Psoas muscle (tissue), 8 donors: ENCODE data around the gene SRPK3. TPM values are rescaled to one million over a fixed set of nuclear protein-coding genes. Genes with fewer than 3 reads are reported as not detected.
A peak's percentile ranks its signal among the peaks of the same experiment; 100 is the strongest.

Source experiments
- ATAC-seq, 4 donors: fragments of 200-7000 bp; cut with Tn5 transposase; one replicate each; pipeline ENCODE4 v1.9.1; 2020; ENCODE audit warnings: moderate library complexity in 3 of 4, mild to moderate bottlenecking in 2 of 4
- DNase-seq, 2 donors: peaks; one replicate each; pipeline ENCODE4 v3.0.0-alpha.2; 2020
- H3K27ac ChIP-seq: fragments of 200-600 bp; one replicate; pipeline ENCODE4 v1.8.0; 2022
- H3K27me3 ChIP-seq, 3 donors: fragments of 200-600 bp in 1 of 3; one replicate each; pipeline versions ENCODE4 v1.6.1 to v1.8.0; 2013 to 2022; ENCODE audit warnings: low read length in 2 of 3, mild to moderate bottlenecking in 2 of 3, moderate library complexity in 1 of 3; ENCODE audit not compliant: insufficient read depth in 3 of 3
- H3K36me3 ChIP-seq, 2 donors: fragments of 200-600 bp in 1 of 2; one replicate each; pipeline versions ENCODE4 v1.6.1 to v1.8.0; 2013 to 2022; ENCODE audit warnings: low read depth in 1 of 2, mild to moderate bottlenecking in 1 of 2, moderate library complexity in 1 of 2; ENCODE audit not compliant: insufficient read depth in 1 of 2
- H3K4me1 ChIP-seq: fragments of 200-600 bp; one replicate; pipeline ENCODE4 v1.8.0; 2022
- H3K4me3 ChIP-seq: fragments of 200-600 bp; one replicate; pipeline ENCODE4 v1.8.0; 2022; ENCODE audit warnings: mild to moderate bottlenecking
- H3K9me3 ChIP-seq: fragments of 200-600 bp; one replicate; pipeline ENCODE4 v1.8.0; 2022
- WGBS, 3 donors: extraction: QIAGEN DNeasy Blood & Tissue Kit; methylation state at CpG; one replicate each; pipeline versions ENCODE4 v1.1.6 to v1.1.7; 2013; 5-methylcytosine and 5-hydroxymethylcytosine counted together
- intact Hi-C, 2 donors: fragments of 100-400 bp; cut with DNase I; formaldehyde crosslinking; loops; one replicate each; pipeline versions ENCODE4 v1.11.0 to v1.14.2; 2022
- long read RNA-seq, 2 donors: library from polyadenylated mRNA; unstranded; transcript quantifications; one replicate each; pipeline ENCODE4 v2.0.0, GENCODE V29; 2021
- polyA plus RNA-seq, 3 donors: library from polyadenylated mRNA; stranded (reverse); fragments of 200-250 nt; gene quantifications; one replicate each; pipeline ENCODE4 v1.2.3, GENCODE V29; 2013
- total RNA-seq, 4 donors: library from RNA; stranded (reverse); fragmentation: NEBNext Ultra II Directional in 2 of 4; extraction: Animal tissue kit (Norgen Biotek cat#: 25700) in 2 of 4; gene quantifications; one replicate each; pipeline versions ENCODE4 v1.2.1 to v1.2.4, GENCODE V29; 2021 to 2023
- TF ChIP-seq, protein P1 (sequence below): fragments of 200-600 bp; IDR thresholded peaks from one replicate; pipeline ENCODE4 v1.8.0; 2022; ENCODE audit warnings: antibody characterized with exemption
- donor health status: healthy with polysubstance abuse.
- donor health status: DM: no; HTN: no; CAD: no; lungs with moderate emphysema.
- donor health status: Bipolar disorder and iron deficiency.
- donor health status: healthy.
- donor health status: DM: yes; HTN: yes; CAD: no.
- donor health status: DM: no; HTN: no; CAD: no.
- donor health status: DM: no; HTN: no; CAD: no.
- donor health status: DM: yes; HTN: yes; CAD: no.

SRPK3 gene
- 100 to 1,000 TPM in 1 of 4 donors, 10 to 100 TPM in 3; 43.7 to 140 (median 61.4) TPM for total RNA-seq
- 10 to 100 TPM; 14.5 to 37.4 (median 23.3) TPM for polyA plus RNA-seq
- long read RNA-seq, donor 1, transcript SRPK3-203 (15 exons, 1,753 nt): major isoform, 36 of 104 reads
- long read RNA-seq, donor 1, transcript SRPK3-202 (15 exons, 1,958 nt): minor isoform, 12 of 104 reads
- long read RNA-seq, donor 1, partial matches to known transcripts: 41 of 104 reads
- long read RNA-seq, donor 1, other reads (novel, unspliced or antisense): 14 of 104 reads
- long read RNA-seq, donor 2, transcript SRPK3-203 (15 exons, 1,753 nt): major isoform, 19 of 70 reads
- long read RNA-seq, donor 2, transcript SRPK3-202 (15 exons, 1,958 nt): minor isoform, 13 of 70 reads
- long read RNA-seq, donor 2, partial matches to known transcripts: 27 of 70 reads
- long read RNA-seq, donor 2, other reads (novel, unspliced or antisense): 10 of 70 reads

- DNase-seq (peak in 1 of 2 donors; percentile 83), ATAC-seq (peak; percentile 76 to 86 (median 82))
- intact Hi-C loops: loop anchor here in 1 of 2 donors (5.0 kb wide), 1 partner anchor 186 kb away; no protein-coding TSS in a partner anchor
Measured at GRCh38 chrX:153780678-153781427, at the start of gene SRPK3. SRPK3 (plus strand) TSS chrX:153781041; CDS start chrX:153781087, 46 bp downstream.

DNA sequence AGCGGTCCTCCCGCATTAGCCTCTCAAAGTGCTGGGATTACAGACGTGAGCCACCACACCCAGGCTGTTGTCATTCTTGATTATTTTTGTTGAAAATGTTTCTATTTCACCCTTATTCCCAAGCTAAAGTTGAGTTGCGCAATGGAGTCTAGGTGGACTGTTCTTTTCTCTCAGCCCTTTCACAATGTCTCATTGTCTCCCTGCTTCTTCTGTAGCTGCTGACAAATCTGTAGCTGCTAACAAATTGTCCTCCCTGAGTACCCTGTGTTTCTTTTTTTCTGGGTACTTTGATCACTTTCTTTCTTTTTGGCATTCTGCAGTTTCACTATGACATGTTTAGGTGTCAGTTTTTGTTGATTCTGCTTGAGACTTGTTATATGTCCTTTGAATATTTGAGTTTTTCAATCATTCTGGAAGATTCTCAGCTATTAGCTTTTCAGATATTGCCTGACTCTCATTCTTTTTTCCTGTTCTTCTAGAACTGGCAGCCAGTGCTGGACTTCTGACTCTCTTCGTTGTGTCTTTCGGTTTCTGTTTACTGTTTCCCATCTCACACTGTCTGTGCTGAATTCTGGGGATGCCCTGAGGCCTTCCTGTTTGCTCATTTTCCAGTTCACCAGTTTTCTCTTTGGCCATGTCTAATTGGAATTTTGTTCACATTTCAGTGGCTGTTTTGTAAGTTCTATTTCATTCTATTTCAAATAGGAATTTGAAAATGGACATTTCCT lies 49.6 kb upstream of the SRPK3 start:
- Histone ChIP-seq H3K27ac (no peak overlapping the region), H3K27me3 (no peaks in the 10 kb centered on the region), H3K4me1 (peaks cover 20% of the 10 kb centered on the region), H3K9me3 (no peaks in the 10 kb centered on the region), H3K36me3 (peaks cover 0 to 18% of the 10 kb centered on the region in 2 donors), H3K4me3 (no peak overlapping the region)
- intact Hi-C loops: no loop called here
- ATAC-seq (no peak), DNase-seq (no peak)
- 79 to 94% (median 90%) methylated on average over 6 of the region's 6 CpGs for WGBS, 3 donors
- TF ChIP-seq, protein P1, sequence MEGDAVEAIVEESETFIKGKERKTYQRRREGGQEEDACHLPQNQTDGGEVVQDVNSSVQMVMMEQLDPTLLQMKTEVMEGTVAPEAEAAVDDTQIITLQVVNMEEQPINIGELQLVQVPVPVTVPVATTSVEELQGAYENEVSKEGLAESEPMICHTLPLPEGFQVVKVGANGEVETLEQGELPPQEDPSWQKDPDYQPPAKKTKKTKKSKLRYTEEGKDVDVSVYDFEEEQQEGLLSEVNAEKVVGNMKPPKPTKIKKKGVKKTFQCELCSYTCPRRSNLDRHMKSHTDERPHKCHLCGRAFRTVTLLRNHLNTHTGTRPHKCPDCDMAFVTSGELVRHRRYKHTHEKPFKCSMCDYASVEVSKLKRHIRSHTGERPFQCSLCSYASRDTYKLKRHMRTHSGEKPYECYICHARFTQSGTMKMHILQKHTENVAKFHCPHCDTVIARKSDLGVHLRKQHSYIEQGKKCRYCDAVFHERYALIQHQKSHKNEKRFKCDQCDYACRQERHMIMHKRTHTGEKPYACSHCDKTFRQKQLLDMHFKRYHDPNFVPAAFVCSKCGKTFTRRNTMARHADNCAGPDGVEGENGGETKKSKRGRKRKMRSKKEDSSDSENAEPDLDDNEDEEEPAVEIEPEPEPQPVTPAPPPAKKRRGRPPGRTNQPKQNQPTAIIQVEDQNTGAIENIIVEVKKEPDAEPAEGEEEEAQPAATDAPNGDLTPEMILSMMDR: no peak

More at GRCh38 chrX:153780678-153781427, at the start of gene SRPK3:
- TF ChIP-seq, protein P1: no peak
- H3K27me3 ChIP-seq: no peaks in the 10 kb centered on the region
- H3K36me3 ChIP-seq: peaks cover 2 to 12% of the 10 kb centered on the region in 2 donors
- peak within 1 kb of the TSS; percentile 87 for H3K27ac ChIP-seq
- peak within 1 kb of the TSS; percentile 56 for H3K4me3 ChIP-seq
- WGBS, 3 donors: 3 to 46% (median 5%) methylated on average over 11 to 52 of the region's 52 CpGs
- no peaks in the 10 kb centered on the region for H3K9me3 ChIP-seq
- no peaks in the 10 kb centered on the region for H3K4me1 ChIP-seq

- WGBS, 3 donors: 65 to 97% (median 86%) methylated on average over 3 of the region's 3 CpGs
- no peak for ATAC-seq
Measured at GRCh38 chrX:153731845-153732215, 49.0 kb upstream of the SRPK3 start.

GRCh38 chrX:153732401-153732800 lies 48.4 kb upstream of the SRPK3 start:
- peaks cover 0 to 29% of the 10 kb centered on the region in 2 donors for H3K36me3 ChIP-seq
- H3K27ac ChIP-seq: no peak overlapping the region
- DNase-seq (no peak), ATAC-seq (peak in 1 of 4 donors; percentile 32)
- intact Hi-C loops: no loop called here
- H3K4me1 ChIP-seq: peaks cover 16% of the 10 kb centered on the region
- 88 to 92% (median 91%) methylated on average over 14 of the region's 14 CpGs for WGBS, 3 donors
- no peaks in the 10 kb centered on the region for H3K27me3 ChIP-seq
- no peak overlapping the region for H3K4me3 ChIP-seq
- H3K9me3 ChIP-seq: no peaks in the 10 kb centered on the region
- TF ChIP-seq, protein P1: no peak

More at GRCh38 chrX:153731845-153732215, 49.0 kb upstream of the SRPK3 start:
- H3K27ac ChIP-seq: no peak overlapping the region
- H3K4me3 ChIP-seq: no peak overlapping the region
- no peaks in the 10 kb centered on the region for H3K27me3 ChIP-seq
- DNase-seq: no peak
- H3K4me1 ChIP-seq: peaks cover 20% of the 10 kb centered on the region
- no peaks in the 10 kb centered on the region for H3K9me3 ChIP-seq
- TF ChIP-seq, protein P1: no peak
- intact Hi-C loops: no loop called here
- peaks cover 0 to 24% of the 10 kb centered on the region in 2 donors for H3K36me3 ChIP-seq
